Stimulated activated CD4-positive, alpha-beta T cell treated with anti-CD3 and anti-CD28 coated beads, Interleukin-2, amount 100 ng/mL, for 48 hours (primary cell): Measurements from ENCODE around the gene REG1A.

Experiments
- DNase-seq, 2 donors: peaks; one replicate each; pipeline ENCODE4 v3.0.0-alpha.2; 2020

REG1A gene

GRCh38 chr2:79120194-79120713, at the start of gene REG1A:
REG1A (plus strand) TSS chr2:79120488; CDS start chr2:79120862, 374 bp downstream.
- no peak for DNase-seq

- no peak for DNase-seq
Observed at GRCh38 chr2:79071078-79071477, 49.2 kb upstream of the REG1A start.

GRCh38 chr2:79082987-79083386, 37.3 kb upstream of the REG1A start:
- DNase-seq: no peak

- DNase-seq: no peak
Observed at GRCh38 chr2:79083597-79084251, 36.6 kb upstream of the REG1A start.

GRCh38 chr2:79084495-79085135, 35.7 kb upstream of the REG1A start:
- DNase-seq: no peak

GRCh38 chr2:79085382-79085781, 34.9 kb upstream of the REG1A start:
- DNase-seq: no peak

GRCh38 chr2:79086255-79086654, 34.0 kb upstream of the REG1A start:
- DNase-seq: no peak

GRCh38 chr2:79087785-79088364, 32.4 kb upstream of the REG1A start, which contains the start of gene REG1B:
REG1B (minus strand) TSS chr2:79087993; CDS start chr2:79087612, 381 bp downstream.
- DNase-seq: no peak

GRCh38 chr2:79090693-79091092, 29.6 kb upstream of the REG1A start:
- no peak for DNase-seq

GRCh38 chr2:79097843-79098242, 22.4 kb upstream of the REG1A start:
- no peak for DNase-seq

- DNase-seq: no peak
Observed at GRCh38 chr2:79099140-79099686, 21.1 kb upstream of the REG1A start.

- no peak for DNase-seq
Observed at GRCh38 chr2:79100285-79100684, 20.0 kb upstream of the REG1A start.

- no peak for DNase-seq
Observed at GRCh38 chr2:79101024-79101423, 19.3 kb upstream of the REG1A start.

GRCh38 chr2:79103214-79103613, 17.1 kb upstream of the REG1A start:
- DNase-seq: no peak

GRCh38 chr2:79105259-79105658, 15.0 kb upstream of the REG1A start:
- DNase-seq: no peak

GRCh38 chr2:79112269-79112668, 8.0 kb upstream of the REG1A start:
- no peak for DNase-seq

GRCh38 chr2:79114797-79115494, 5.3 kb upstream of the REG1A start:
- DNase-seq: no peak

GRCh38 chr2:79116997-79117928, 3.0 kb upstream of the REG1A start:
- no peak for DNase-seq

GRCh38 chr2:79122676-79123075, 2.4 kb downstream of the REG1A start:
- no peak for DNase-seq

GRCh38 chr2:79124907-79125720, 4.8 kb downstream of the REG1A start:
- no peak for DNase-seq

GRCh38 chr2:79125721-79125985, 5.4 kb downstream of the REG1A start:
- no peak for DNase-seq
